ENCODE data around the gene CALHM6. TPM values are rescaled to one million over a fixed set of nuclear protein-coding genes. Genes with fewer than 3 reads are reported as not detected.

The CALHM6 gene
- total RNA-seq (1 to 10 TPM; 1.7 to 2.2 TPM), polyA plus RNA-seq (10.9 TPM)

DNA sequence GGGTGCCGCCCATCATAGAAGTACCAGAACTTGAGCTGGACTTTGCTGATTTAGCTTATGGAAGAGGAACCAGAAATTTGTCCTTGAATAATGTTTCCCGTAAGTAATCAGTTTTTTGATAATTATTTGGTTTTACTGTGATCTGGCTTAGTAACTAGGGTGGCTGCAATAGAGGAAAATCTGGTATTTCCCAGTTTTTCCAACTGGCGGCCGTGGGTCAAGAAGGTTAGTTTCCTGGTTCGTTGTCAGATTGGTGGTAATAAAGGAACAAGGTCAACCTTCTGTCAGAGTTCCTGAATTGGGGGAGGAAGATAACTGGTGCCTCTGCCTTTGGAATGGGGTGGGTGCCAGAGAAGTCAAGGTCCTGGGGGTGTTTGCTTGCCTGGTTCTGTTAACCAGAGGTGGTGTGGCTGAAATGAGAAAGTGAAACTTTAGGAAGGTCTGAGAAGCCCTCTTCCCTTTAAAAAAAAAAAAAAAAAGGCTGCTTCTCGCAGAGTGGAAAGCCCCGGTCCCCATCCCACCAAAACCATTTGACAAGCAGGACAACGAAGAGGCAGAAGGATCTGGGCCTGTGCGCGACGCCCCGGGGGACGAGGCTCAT lies at the start of gene CALHM6:
CALHM6 (plus strand) TSS at position 45 of the 601 bp plus-strand sequence; CDS start at position 600, 555 bp downstream.
- Mint-ChIP-seq H3K4me3 (peak within 1 kb of the TSS; percentile 75 to 92 (median 80)), H3K27me3 (peaks cover 10 to 29% of the 10 kb centered on the region in 2 donors), H3K9me3 (no peaks in the 10 kb centered on the region), H3K4me1 (peaks cover 14 to 32% (median 20%) of the 10 kb centered on the region in 3 donors), H3K36me3 (no peaks in the 10 kb centered on the region), H3K27ac (peak within 1 kb of the TSS in 7 of 8 donors; percentile 3 to 95 (median 53))
- ChIA-PET CTCF (no interaction called here), POLR2A (no interaction called here)
- H3K4me3 ChIP-seq (ENCODE audit: low read length) = peak within 1 kb of the TSS; percentile 56
- peaks cover 19% of the 10 kb centered on the region for H3K4me1 ChIP-seq (ENCODE audit: insufficient read depth, low read length)
- no peaks in the 10 kb centered on the region for H3K27me3 ChIP-seq (ENCODE audit: insufficient read depth, low read length, poor library complexity, severe bottlenecking)
- H3K9me3 ChIP-seq (ENCODE audit: low read length) = no peaks in the 10 kb centered on the region
- H3K36me3 ChIP-seq (ENCODE audit: insufficient read depth, low read length) = no peaks in the 10 kb centered on the region
- H3K27ac ChIP-seq (ENCODE audit: low read depth, low read length) = no peak within 1 kb of the TSS
- no peak for DNase-seq

DNA sequence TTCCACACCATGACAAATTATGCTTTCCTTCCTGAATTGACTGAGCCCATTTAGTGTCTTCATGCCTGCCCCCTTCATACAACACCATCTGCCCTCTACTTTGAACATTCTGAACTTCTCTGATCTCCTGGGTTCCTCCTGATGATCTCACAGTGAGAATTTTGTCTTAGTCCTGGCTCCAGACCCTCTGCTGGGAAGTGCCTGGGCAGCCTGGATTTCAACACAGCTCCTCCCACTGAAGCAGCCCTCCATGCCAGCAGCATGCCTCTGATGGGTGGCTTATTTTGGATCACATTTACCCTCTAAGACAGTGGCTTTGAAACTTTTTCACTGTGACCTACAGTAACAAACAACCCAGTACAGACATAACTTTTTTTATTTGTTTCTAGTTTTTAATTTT lies 48.9 kb upstream of the CALHM6 start:
- Histone ChIP-seq H3K27ac (ENCODE audit: low read depth, low read length) (no peak overlapping the region), H3K27me3 (ENCODE audit: insufficient read depth, low read length, poor library complexity, severe bottlenecking) (no peaks in the 10 kb centered on the region), H3K4me1 (ENCODE audit: insufficient read depth, low read length) (no peaks in the 10 kb centered on the region), H3K36me3 (ENCODE audit: insufficient read depth, low read length) (no peaks in the 10 kb centered on the region), H3K9me3 (ENCODE audit: low read length) (no peaks in the 10 kb centered on the region), H3K4me3 (ENCODE audit: low read length) (no peak overlapping the region)
- no peak overlapping the region for H3K27ac Mint-ChIP-seq
- peaks cover 0 to 2% of the 10 kb centered on the region in 2 donors for H3K27me3 Mint-ChIP-seq
- peaks cover 0 to 9% (median 2%) of the 10 kb centered on the region in 3 donors for H3K36me3 Mint-ChIP-seq
- ChIA-PET CTCF (interaction anchor here (1.2 kb wide), 1 partner anchor 9 kb away, joined by 3 read pairs; no protein-coding TSS in a partner anchor), POLR2A (no interaction called here)
- no peak overlapping the region for H3K4me3 Mint-ChIP-seq
- H3K4me1 Mint-ChIP-seq = peaks cover 0 to 5% (median 0%) of the 10 kb centered on the region in 3 donors
- no peak for DNase-seq
- H3K9me3 Mint-ChIP-seq = no peaks in the 10 kb centered on the region

- no peak overlapping the region for H3K4me3 Mint-ChIP-seq
- CTCF ChIA-PET = no interaction called here
- H3K4me1 ChIP-seq (ENCODE audit: insufficient read depth, low read length) = no peaks in the 10 kb centered on the region
Measured at GRCh38 chr6:116413357-116413756, 47.8 kb upstream of the CALHM6 start.

GRCh38 chr6:116417661-116418060 lies 43.5 kb upstream of the CALHM6 start:
- Mint-ChIP-seq H3K9me3 (no peaks in the 10 kb centered on the region), H3K27ac (no peak overlapping the region), H3K4me1 (no peaks in the 10 kb centered on the region), H3K27me3 (no peaks in the 10 kb centered on the region), H3K36me3 (peaks cover 0 to 2% (median 0%) of the 10 kb centered on the region in 3 donors), H3K4me3 (no peak overlapping the region)
- no peaks in the 10 kb centered on the region for H3K4me1 ChIP-seq (ENCODE audit: insufficient read depth, low read length)
- no peak overlapping the region for H3K4me3 ChIP-seq (ENCODE audit: low read length)
- no peak for DNase-seq
- ChIA-PET CTCF (no interaction called here), POLR2A (no interaction called here)
- H3K36me3 ChIP-seq (ENCODE audit: insufficient read depth, low read length) = no peaks in the 10 kb centered on the region
- no peaks in the 10 kb centered on the region for H3K9me3 ChIP-seq (ENCODE audit: low read length)
- no peaks in the 10 kb centered on the region for H3K27me3 ChIP-seq (ENCODE audit: insufficient read depth, low read length, poor library complexity, severe bottlenecking)
- H3K27ac ChIP-seq (ENCODE audit: low read depth, low read length) = no peak overlapping the region

More at GRCh38 chr6:116413357-116413756, 47.8 kb upstream of the CALHM6 start:
- Histone ChIP-seq H3K9me3 (ENCODE audit: low read length) (no peaks in the 10 kb centered on the region), H3K27ac (ENCODE audit: low read depth, low read length) (no peak overlapping the region), H3K36me3 (ENCODE audit: insufficient read depth, low read length) (no peaks in the 10 kb centered on the region), H3K27me3 (ENCODE audit: insufficient read depth, low read length, poor library complexity, severe bottlenecking) (no peaks in the 10 kb centered on the region), H3K4me3 (ENCODE audit: low read length) (no peak overlapping the region)
- DNase-seq = no peak
- peaks cover 0 to 2% of the 10 kb centered on the region in 2 donors for H3K27me3 Mint-ChIP-seq
- no peaks in the 10 kb centered on the region for H3K9me3 Mint-ChIP-seq
- POLR2A ChIA-PET = no interaction called here
- H3K27ac Mint-ChIP-seq = no peak overlapping the region
- peaks cover 0 to 5% (median 0%) of the 10 kb centered on the region in 3 donors for H3K4me1 Mint-ChIP-seq
- peaks cover 0 to 4% (median 2%) of the 10 kb centered on the region in 3 donors for H3K36me3 Mint-ChIP-seq

- H3K4me3 Mint-ChIP-seq = no peak overlapping the region
- H3K27ac ChIP-seq (ENCODE audit: low read depth, low read length) = no peak overlapping the region
- ChIA-PET CTCF (no interaction called here), POLR2A (no interaction called here)
- H3K9me3 Mint-ChIP-seq = no peaks in the 10 kb centered on the region
- H3K4me3 ChIP-seq (ENCODE audit: low read length) = no peak overlapping the region
- H3K36me3 ChIP-seq (ENCODE audit: insufficient read depth, low read length) = no peaks in the 10 kb centered on the region
- H3K27me3 ChIP-seq (ENCODE audit: insufficient read depth, low read length, poor library complexity, severe bottlenecking) = no peaks in the 10 kb centered on the region
- H3K9me3 ChIP-seq (ENCODE audit: low read length) = no peaks in the 10 kb centered on the region
- H3K27ac Mint-ChIP-seq = no peak overlapping the region
- H3K4me1 ChIP-seq (ENCODE audit: insufficient read depth, low read length) = no peaks in the 10 kb centered on the region
- H3K27me3 Mint-ChIP-seq = no peaks in the 10 kb centered on the region
- H3K4me1 Mint-ChIP-seq = no peaks in the 10 kb centered on the region
- H3K36me3 Mint-ChIP-seq = peaks cover 0 to 2% (median 0%) of the 10 kb centered on the region in 3 donors
- DNase-seq = no peak
Measured at GRCh38 chr6:116419069-116419786, 41.9 kb upstream of the CALHM6 start.

DNA sequence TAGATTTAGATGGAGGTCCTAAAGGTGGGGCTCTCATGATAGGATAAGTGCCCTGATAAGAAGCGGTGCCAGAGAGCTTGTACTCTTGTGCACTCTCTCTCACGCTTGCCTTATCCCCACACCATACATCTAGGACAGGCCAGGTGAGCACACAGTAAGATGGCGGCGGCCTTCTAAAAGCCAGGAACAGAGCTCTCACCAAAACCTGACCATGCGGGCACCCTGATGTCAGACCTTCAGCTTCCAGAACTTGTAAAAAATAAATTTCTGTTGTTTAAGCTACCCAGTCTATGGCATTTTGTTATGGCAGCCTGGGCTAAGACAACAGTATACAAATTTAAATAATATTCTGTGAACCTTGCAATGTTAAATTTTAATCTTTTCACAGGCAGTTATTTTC lies 40.8 kb upstream of the CALHM6 start:
- H3K4me1 ChIP-seq (ENCODE audit: insufficient read depth, low read length) = no peaks in the 10 kb centered on the region
- H3K9me3 ChIP-seq (ENCODE audit: low read length) = no peaks in the 10 kb centered on the region
- Mint-ChIP-seq H3K4me3 (no peak overlapping the region), H3K9me3 (no peaks in the 10 kb centered on the region), H3K36me3 (peaks cover 0 to 2% (median 0%) of the 10 kb centered on the region in 3 donors), H3K27ac (no peak overlapping the region), H3K27me3 (no peaks in the 10 kb centered on the region), H3K4me1 (no peaks in the 10 kb centered on the region)
- H3K27me3 ChIP-seq (ENCODE audit: insufficient read depth, low read length, poor library complexity, severe bottlenecking) = no peaks in the 10 kb centered on the region
- ChIA-PET POLR2A (no interaction called here), CTCF (interaction anchor here (1.3 kb wide), 1 partner anchor 9 kb away, joined by 3 read pairs; no protein-coding TSS in a partner anchor)
- H3K36me3 ChIP-seq (ENCODE audit: insufficient read depth, low read length) = no peaks in the 10 kb centered on the region
- no peak overlapping the region for H3K4me3 ChIP-seq (ENCODE audit: low read length)
- DNase-seq = no peak
- no peak overlapping the region for H3K27ac ChIP-seq (ENCODE audit: low read depth, low read length)

- H3K4me1 Mint-ChIP-seq = no peaks in the 10 kb centered on the region
- no peaks in the 10 kb centered on the region for H3K9me3 ChIP-seq (ENCODE audit: low read length)
- peaks cover 0 to 3% (median 2%) of the 10 kb centered on the region in 3 donors for H3K36me3 Mint-ChIP-seq
- H3K27ac ChIP-seq (ENCODE audit: low read depth, low read length) = no peak overlapping the region
- H3K4me3 ChIP-seq (ENCODE audit: low read length) = no peak overlapping the region
- H3K36me3 ChIP-seq (ENCODE audit: insufficient read depth, low read length) = no peaks in the 10 kb centered on the region
- no peak overlapping the region for H3K27ac Mint-ChIP-seq
- ChIA-PET POLR2A (no interaction called here), CTCF (no interaction called here)
- H3K4me3 Mint-ChIP-seq = no peak overlapping the region
- H3K4me1 ChIP-seq (ENCODE audit: insufficient read depth, low read length) = no peaks in the 10 kb centered on the region
- no peaks in the 10 kb centered on the region for H3K9me3 Mint-ChIP-seq
- no peaks in the 10 kb centered on the region for H3K27me3 ChIP-seq (ENCODE audit: insufficient read depth, low read length, poor library complexity, severe bottlenecking)
- no peak for DNase-seq
- no peaks in the 10 kb centered on the region for H3K27me3 Mint-ChIP-seq
Measured at GRCh38 chr6:116422238-116422637, 38.9 kb upstream of the CALHM6 start.

DNA sequence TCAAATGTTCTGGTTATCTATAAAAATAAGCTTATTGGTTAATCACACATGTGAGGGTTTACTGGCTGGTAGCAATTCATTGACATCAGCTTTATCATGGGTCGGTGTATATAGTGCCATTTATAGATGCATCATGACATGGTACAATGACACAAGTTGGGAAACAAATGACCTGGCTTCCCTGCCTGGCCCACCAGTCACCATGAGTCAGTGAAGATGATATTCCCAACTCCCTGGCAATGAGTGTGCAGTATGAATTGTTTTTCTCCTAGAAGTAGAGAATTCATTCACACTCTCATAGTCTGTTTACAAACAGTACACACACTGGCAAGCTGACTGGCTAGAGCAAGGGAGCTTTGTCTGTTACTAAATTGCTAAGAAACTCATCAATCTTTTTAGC lies 37.2 kb upstream of the CALHM6 start:
- Histone ChIP-seq H3K4me3 (ENCODE audit: low read length) (no peak overlapping the region), H3K27ac (ENCODE audit: low read depth, low read length) (no peak overlapping the region), H3K4me1 (ENCODE audit: insufficient read depth, low read length) (no peaks in the 10 kb centered on the region), H3K27me3 (ENCODE audit: insufficient read depth, low read length, poor library complexity, severe bottlenecking) (no peaks in the 10 kb centered on the region), H3K36me3 (ENCODE audit: insufficient read depth, low read length) (no peaks in the 10 kb centered on the region), H3K9me3 (ENCODE audit: low read length) (no peaks in the 10 kb centered on the region)
- Mint-ChIP-seq H3K9me3 (no peaks in the 10 kb centered on the region), H3K27ac (no peak overlapping the region), H3K4me3 (no peak overlapping the region), H3K4me1 (no peaks in the 10 kb centered on the region), H3K27me3 (no peaks in the 10 kb centered on the region), H3K36me3 (peaks cover 0 to 5% (median 4%) of the 10 kb centered on the region in 3 donors)
- DNase-seq = no peak
- CTCF ChIA-PET = no interaction called here
- POLR2A ChIA-PET = no interaction called here

Data from CD8-positive, alpha-beta memory T cell (primary cell).